T-cell (primary cell): ENCODE data around the gene SEPSECS. TPM values are rescaled to one million over a fixed set of nuclear protein-coding genes. Genes with fewer than 3 reads are reported as not detected.

ENCODE experiments used
- ATAC-seq, 4 experiments: fragments of 200-7000 bp in 3 of 4; fragments of 150-1000 bp in 1 of 4; cut with Tn5 transposase; replicated peaks in 1 of 4; 1 replicate in 3 of 4; 2 replicates in 1 of 4; pipeline ENCODE4 v1.10.0; 2021; ENCODE audit warnings: moderate library complexity in 3 of 4, mild to moderate bottlenecking in 2 of 4, moderate number of reproducible peaks in 1 of 4
- CTCF ChIA-PET, 2 donors: fragments of 300-600 bp; sonication (Branson Sonifier 250); formaldehyde crosslinking; loops; one replicate each; lab custom pipeline; 2022; ENCODE audit warnings: antibody characterized with exemption in 2 of 2; lab: Charles Lee
- POLR2A ChIA-PET, 2 donors: fragments of 300-600 bp; sonication (Branson Sonifier 250); formaldehyde crosslinking; loops; one replicate each; lab custom pipeline; 2022; ENCODE audit warnings: antibody characterized with exemption in 2 of 2; lab: Charles Lee
- DNase-seq, 35 experiments: peaks; one replicate each; pipeline versions ENCODE4 v3.0.0 to v3.0.0-alpha.2; 2013 to 2023
- H3K27ac ChIP-seq: one replicate; pipeline ENCODE4 v1.5.1; 2013; ENCODE audit warnings: low read length
- H3K27me3 ChIP-seq, 2 experiments: replicated peaks in 1 of 2; 1 replicate in 1 of 2; 2 replicates in 1 of 2; pipeline versions ENCODE4 v1.6.1 to v1.7.0; 2013; ENCODE audit warnings: low read length in 1 of 2, mixed read lengths in 1 of 2; ENCODE audit not compliant: control insufficient read depth in 2 of 2, insufficient read depth in 2 of 2; ENCODE audit errors: extremely low read depth in 1 of 2
- H3K36me3 ChIP-seq, 2 donors: 1 replicate in 1 of 2; 2 replicates in 1 of 2; pipeline versions ENCODE4 v1.6.1 to v1.7.0; 2013; ENCODE audit warnings: low read length in 1 of 2; ENCODE audit not compliant: control insufficient read depth in 2 of 2, insufficient read depth in 1 of 2; ENCODE audit errors: extremely low read depth in 1 of 2
- H3K4me1 ChIP-seq, 2 experiments: 1 replicate in 1 of 2; 2 replicates in 1 of 2; pipeline versions ENCODE4 v1.6.1 to v1.7.0; 2013; ENCODE audit warnings: low read length in 2 of 2, mixed read lengths in 1 of 2; ENCODE audit not compliant: insufficient read depth in 2 of 2, control insufficient read depth in 1 of 2; ENCODE audit errors: extremely low read depth in 1 of 2
- H3K4me3 ChIP-seq, 2 donors: 1 replicate in 1 of 2; 2 replicates in 1 of 2; pipeline versions ENCODE4 v1.5.1 to v1.7.0; 2013; ENCODE audit warnings: mild to moderate bottlenecking in 2 of 2, low read length in 1 of 2, moderate library complexity in 1 of 2; ENCODE audit not compliant: control insufficient read depth in 1 of 2; ENCODE audit errors: extremely low read depth in 1 of 2
- H3K9me3 ChIP-seq: 2 replicates; pipeline ENCODE4 v1.7.0; 2013
- H3K27ac Mint-ChIP-seq, 2 donors: one replicate each; pipeline ENCODE4 v1.8.0; 2020 to 2021; ENCODE audit warnings: mild to moderate bottlenecking in 2 of 2, mixed read lengths in 2 of 2
- H3K27me3 Mint-ChIP-seq, 2 donors: one replicate each; pipeline ENCODE4 v1.8.0; 2021 to 2022; ENCODE audit warnings: mixed read lengths in 2 of 2
- H3K36me3 Mint-ChIP-seq: one replicate; pipeline ENCODE4 v1.8.0; 2021; ENCODE audit warnings: mixed read lengths
- H3K4me1 Mint-ChIP-seq, 3 donors: one replicate each; pipeline ENCODE4 v1.8.0; 2020 to 2022; ENCODE audit warnings: mixed read lengths in 3 of 3, mild to moderate bottlenecking in 1 of 3
- H3K4me3 Mint-ChIP-seq, 3 donors: one replicate each; pipeline ENCODE4 v1.8.0; 2020 to 2022; ENCODE audit warnings: mild to moderate bottlenecking in 3 of 3, mixed read lengths in 3 of 3, moderate library complexity in 3 of 3
- H3K9me3 Mint-ChIP-seq, 3 donors: one replicate each; pipeline ENCODE4 v1.8.0; 2020 to 2022; ENCODE audit warnings: mixed read lengths in 3 of 3
- WGBS: methylation state at CpG from one replicate; pipeline ENCODE4 v1.1.5; 2013; ENCODE audit warnings: missing lambda C conversion rate; ENCODE audit not compliant: insufficient coverage; 5-methylcytosine and 5-hydroxymethylcytosine counted together
- total RNA-seq, 35 experiments: library from RNA in 6 of 35; stranded (reverse) in 6 of 35; fragments of 120-200 nt in 1 of 35; gene quantifications; one replicate each; pipeline versions ENCODE4 v1.2.1 to v1.2.4 and lab custom pipeline; 2013 to 2026

SEPSECS gene
- total RNA-seq (10 to 100 TPM; 12.4 to 16.2 (median 15.0) TPM), total RNA-seq (lab: John Stamatoyannopoulos, UW) (9.4 to 57.3 (median 32.6) reads per million in 29 experiments)
- 16.6 TPM for total RNA-seq (2013)

DNA sequence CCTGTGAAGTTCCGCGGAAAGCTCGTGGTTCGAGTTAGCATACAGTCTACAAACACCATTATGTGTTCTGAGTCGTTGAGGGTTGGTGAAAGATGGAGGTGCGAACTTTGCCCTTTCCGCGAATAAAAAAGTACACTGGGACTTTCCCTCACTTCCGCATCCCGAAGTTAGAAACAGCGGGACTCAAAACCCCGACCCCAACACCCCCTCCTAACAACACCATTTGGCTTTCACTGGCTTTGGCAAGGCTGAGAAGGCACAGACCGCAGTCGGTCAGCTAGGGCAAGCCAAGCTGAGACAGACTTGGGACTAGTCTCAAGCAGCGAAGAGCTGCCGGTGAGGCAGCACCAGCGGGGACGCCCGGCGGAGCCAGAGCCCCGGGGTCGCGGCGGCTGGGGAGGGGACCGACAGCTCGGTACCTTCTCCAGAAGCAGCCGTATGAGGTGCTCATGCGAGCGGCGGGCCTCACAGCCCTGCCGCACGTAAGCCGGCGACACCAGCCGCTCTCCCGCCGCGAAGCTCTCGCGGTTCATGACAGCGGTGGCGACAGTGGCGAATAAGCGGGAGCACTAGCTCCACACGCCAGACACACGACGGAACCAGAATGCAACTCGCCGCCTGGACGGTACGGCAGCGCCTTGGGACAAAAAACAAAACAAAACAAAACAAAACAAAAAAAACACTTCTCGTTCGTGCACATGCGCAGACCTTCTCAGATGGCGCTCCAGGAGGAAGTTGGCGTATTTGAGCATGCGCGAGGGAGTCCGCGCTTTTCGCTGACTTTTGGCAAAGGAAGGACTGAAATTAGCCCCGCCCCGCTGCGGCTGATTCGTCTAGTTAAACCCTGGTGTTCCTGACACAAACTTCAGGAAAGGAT, at the start of gene SEPSECS:
Gene SEPSECS (minus strand): TSS at position 613 of the 877 bp plus-strand sequence. CDS start 80 bp downstream, at position 533.
- Histone ChIP-seq H3K9me3 (no peaks in the 10 kb centered on the region), H3K27me3 (no peaks in the 10 kb centered on the region), H3K4me3 (peak within 1 kb of the TSS; percentile 91 to 95), H3K27ac (peak within 1 kb of the TSS; percentile 98), H3K36me3 (peaks cover 0 to 10% of the 10 kb centered on the region in 2 donors), H3K4me1 (peaks cover 13 to 24% of the 10 kb centered on the region in 2 experiments)
- ATAC-seq (peak; percentile 80 to 86 (median 81)), DNase-seq (peak; percentile 78 to 98 (median 91))
- ChIA-PET POLR2A (interaction anchor here in 1 of 2 donors (0.6 to 1.7 kb wide), 7 partner anchors 16 to 1424 kb away, joined by 3 to 6 read pairs (median 4); partner anchors contain the start of genes PI4K2B, TBC1D19 and ZCCHC4), CTCF (interaction anchor here (0.6 to 3.6 kb wide), 8 partner anchors 15 to 644 kb away, joined by 3 to 41 read pairs (median 6); partner anchors contain the start of genes PI4K2B (in 1 of the 2) and ZCCHC4 (in 1 of the 2))
- peak within 1 kb of the TSS; percentile 97 to 98 for H3K27ac Mint-ChIP-seq
- no peaks in the 10 kb centered on the region for H3K27me3 Mint-ChIP-seq
- peak within 1 kb of the TSS; percentile 88 to 93 (median 93) for H3K4me3 Mint-ChIP-seq
- peaks cover 28% of the 10 kb centered on the region for H3K36me3 Mint-ChIP-seq
- peaks cover 49 to 66% (median 60%) of the 10 kb centered on the region in 3 donors for H3K4me1 Mint-ChIP-seq
- H3K9me3 Mint-ChIP-seq: no peaks in the 10 kb centered on the region
- 0% methylated on average over 58 of the region's 66 CpGs for WGBS

DNA sequence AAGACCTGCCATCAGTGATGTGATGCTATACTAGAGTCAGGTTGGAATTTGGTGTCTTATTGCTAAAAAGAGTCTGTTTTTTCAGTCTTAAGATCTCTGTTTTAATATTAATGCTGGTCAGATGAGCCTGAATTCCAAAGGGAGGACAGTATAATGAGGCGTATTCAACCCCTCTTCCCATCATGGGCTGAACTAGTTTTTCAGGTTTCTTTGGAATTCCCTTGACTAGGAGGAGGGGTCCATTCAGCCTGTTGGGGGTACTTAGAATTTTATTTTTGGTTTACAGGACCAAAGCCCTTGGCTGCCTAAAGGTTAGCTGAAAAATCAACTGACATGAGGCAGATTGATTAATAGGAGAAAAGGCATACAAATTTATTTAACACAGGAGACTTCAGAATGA, 49.5 kb upstream of the SEPSECS start:
- ChIA-PET POLR2A (interaction anchor here in 1 of 2 donors (0.6 kb wide), 1 partner anchor 65 kb away, joined by 5 read pairs; no protein-coding TSS in a partner anchor), CTCF (no interaction called here)
- Mint-ChIP-seq H3K27ac (no peak overlapping the region), H3K9me3 (peaks cover 7 to 30% (median 30%) of the 10 kb centered on the region in 3 donors), H3K27me3 (no peaks in the 10 kb centered on the region), H3K4me1 (no peaks in the 10 kb centered on the region), H3K36me3 (peaks cover 3% of the 10 kb centered on the region), H3K4me3 (no peak overlapping the region)
- DNase-seq (no peak), ATAC-seq (no peak)
- WGBS: no CpG with 5 or more reads among the region's 1 CpG
- Histone ChIP-seq H3K27ac (no peak overlapping the region), H3K4me1 (no peaks in the 10 kb centered on the region), H3K4me3 (no peak overlapping the region), H3K36me3 (no peaks in the 10 kb centered on the region), H3K9me3 (peaks cover 2% of the 10 kb centered on the region), H3K27me3 (no peaks in the 10 kb centered on the region)

DNA sequence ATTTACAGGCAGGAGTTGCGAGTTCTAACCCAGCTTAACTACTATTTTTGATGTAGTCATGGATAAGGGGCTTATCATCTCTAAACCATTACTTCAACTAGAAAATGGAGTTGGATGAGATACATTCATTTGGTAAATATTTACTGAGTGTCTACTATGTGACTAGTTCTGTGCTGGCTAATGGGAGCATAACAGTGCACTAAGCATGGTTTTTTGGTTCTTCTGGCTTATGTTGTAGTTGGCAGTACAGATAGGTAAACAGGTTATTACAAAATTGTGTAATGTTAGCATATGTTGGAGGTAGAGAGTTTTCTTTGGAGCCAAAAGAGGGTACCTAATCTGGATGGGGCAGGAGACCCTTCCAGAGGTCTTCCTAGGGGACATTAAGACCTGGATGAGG, 47.7 kb upstream of the SEPSECS start:
- no peak overlapping the region for H3K27ac Mint-ChIP-seq
- Histone ChIP-seq H3K36me3 (no peaks in the 10 kb centered on the region), H3K27ac (no peak overlapping the region), H3K27me3 (no peaks in the 10 kb centered on the region), H3K4me3 (no peak overlapping the region), H3K9me3 (peaks cover 2% of the 10 kb centered on the region), H3K4me1 (no peaks in the 10 kb centered on the region)
- POLR2A ChIA-PET: no interaction called here
- H3K36me3 Mint-ChIP-seq: peaks cover 3% of the 10 kb centered on the region
- WGBS: no CpG with 5 or more reads among the region's 1 CpG
- DNase-seq: no peak
- no peaks in the 10 kb centered on the region for H3K27me3 Mint-ChIP-seq
- no peaks in the 10 kb centered on the region for H3K4me1 Mint-ChIP-seq
- H3K4me3 Mint-ChIP-seq: no peak overlapping the region
- CTCF ChIA-PET: no interaction called here
- no peak for ATAC-seq
- peaks cover 5 to 29% (median 24%) of the 10 kb centered on the region in 3 donors for H3K9me3 Mint-ChIP-seq

DNA sequence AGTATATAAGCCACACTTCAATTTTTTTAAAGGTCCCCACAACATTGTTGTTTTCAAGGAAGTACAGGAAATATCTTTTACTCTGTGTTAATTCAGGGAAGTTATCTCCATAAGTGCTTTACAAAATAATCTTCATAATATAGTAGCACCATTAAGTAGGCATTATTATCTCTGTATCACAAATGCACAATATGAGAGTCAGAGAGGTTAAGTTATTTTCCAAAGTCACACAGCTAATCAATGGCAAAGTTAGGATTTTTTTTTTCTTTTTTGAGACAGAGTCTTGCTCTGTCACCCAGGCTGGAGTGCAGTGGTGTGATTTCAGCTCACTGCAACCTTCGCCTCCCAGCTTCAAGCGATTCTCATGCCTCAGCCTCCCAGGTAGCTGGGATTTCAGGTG, 38.5 kb upstream of the SEPSECS start:
- Histone ChIP-seq H3K4me3 (no peak overlapping the region), H3K9me3 (no peaks in the 10 kb centered on the region), H3K27me3 (no peaks in the 10 kb centered on the region), H3K27ac (no peak overlapping the region), H3K4me1 (no peaks in the 10 kb centered on the region), H3K36me3 (peaks cover 0 to 9% of the 10 kb centered on the region in 2 donors)
- ATAC-seq (no peak), DNase-seq (no peak)
- Mint-ChIP-seq H3K4me1 (peaks cover 0 to 9% (median 7%) of the 10 kb centered on the region in 3 donors), H3K27ac (no peak overlapping the region), H3K4me3 (no peak overlapping the region), H3K9me3 (peaks cover 0 to 8% (median 5%) of the 10 kb centered on the region in 3 donors), H3K36me3 (peaks cover 39% of the 10 kb centered on the region), H3K27me3 (no peaks in the 10 kb centered on the region)
- POLR2A ChIA-PET: no interaction called here
- CTCF ChIA-PET: no interaction called here
- WGBS: no CpG with 5 or more reads among the region's 2 CpGs

DNA sequence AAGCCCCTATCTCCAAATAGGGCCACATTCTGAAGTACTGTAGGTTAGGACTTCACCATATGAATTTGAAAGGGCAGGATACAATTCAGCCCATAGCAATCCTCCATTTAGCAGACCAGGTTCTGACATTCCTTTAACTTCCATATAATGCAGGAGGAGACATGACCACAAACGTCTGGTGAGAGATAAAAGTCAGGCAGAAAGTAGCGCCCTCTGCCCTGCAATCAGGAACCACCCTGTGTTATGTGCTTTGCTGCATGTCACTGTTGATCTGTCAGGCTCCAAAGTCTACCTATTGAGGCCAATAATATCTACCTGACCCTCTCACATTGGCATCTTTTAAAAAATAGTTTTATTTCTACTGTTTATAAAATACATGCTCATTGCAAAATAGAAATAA, 30.2 kb upstream of the SEPSECS start:
- no peaks in the 10 kb centered on the region for H3K4me1 ChIP-seq
- Mint-ChIP-seq H3K27me3 (no peaks in the 10 kb centered on the region), H3K9me3 (no peaks in the 10 kb centered on the region), H3K4me3 (no peak overlapping the region), H3K36me3 (peaks cover 3% of the 10 kb centered on the region), H3K27ac (no peak overlapping the region), H3K4me1 (peaks cover 0 to 12% (median 8%) of the 10 kb centered on the region in 3 donors)
- DNase-seq (no peak), ATAC-seq (no peak)
- H3K36me3 ChIP-seq: no peaks in the 10 kb centered on the region
- H3K27me3 ChIP-seq: no peaks in the 10 kb centered on the region
- no peak overlapping the region for H3K4me3 ChIP-seq
- WGBS: 70% methylated on average over 2 of the region's 2 CpGs
- CTCF ChIA-PET: no interaction called here
- POLR2A ChIA-PET: no interaction called here
- no peak overlapping the region for H3K27ac ChIP-seq
- H3K9me3 ChIP-seq: no peaks in the 10 kb centered on the region

DNA sequence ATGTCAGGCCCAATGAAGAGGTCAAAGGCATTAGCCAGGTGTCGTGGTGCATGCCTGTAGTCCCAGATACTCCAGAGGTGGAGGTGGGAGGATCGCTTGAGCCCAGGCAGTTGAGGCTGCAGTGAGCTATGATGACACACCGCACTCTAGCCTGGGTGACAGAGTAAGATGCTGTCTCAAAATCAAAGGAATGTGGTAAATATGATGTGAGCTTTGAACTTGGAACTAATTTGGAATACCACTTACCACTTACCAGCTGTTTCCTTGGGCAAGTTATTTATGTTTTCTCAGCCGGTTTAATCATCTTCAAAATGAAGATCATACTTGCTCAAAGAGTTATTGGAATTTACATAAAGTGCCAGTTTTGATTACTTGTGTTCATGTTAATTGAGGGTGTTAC, 23.8 kb upstream of the SEPSECS start:
- peaks cover 12 to 30% (median 18%) of the 10 kb centered on the region in 3 donors for H3K4me1 Mint-ChIP-seq
- DNase-seq (no peak), ATAC-seq (no peak)
- Histone ChIP-seq H3K4me1 (peaks cover under 1 to 2% of the 10 kb centered on the region in 2 experiments), H3K9me3 (no peaks in the 10 kb centered on the region), H3K4me3 (no peak overlapping the region), H3K27me3 (no peaks in the 10 kb centered on the region), H3K36me3 (no peaks in the 10 kb centered on the region), H3K27ac (no peak overlapping the region)
- WGBS: 100% methylated on average over 2 of the region's 4 CpGs
- peaks cover 9% of the 10 kb centered on the region for H3K36me3 Mint-ChIP-seq
- no peak overlapping the region for H3K4me3 Mint-ChIP-seq
- ChIA-PET CTCF (interaction anchor here in 1 of 2 donors (0.5 kb wide), 1 partner anchor 97 kb away, joined by 4 read pairs; no protein-coding TSS in a partner anchor), POLR2A (no interaction called here)
- H3K27ac Mint-ChIP-seq: no peak overlapping the region
- H3K9me3 Mint-ChIP-seq: no peaks in the 10 kb centered on the region
- H3K27me3 Mint-ChIP-seq: no peaks in the 10 kb centered on the region
